HCT116 (cell line): Measurements from ENCODE around the gene POLE. TPM values are rescaled to one million over a fixed set of nuclear protein-coding genes. Genes with fewer than 3 reads are reported as not detected.

Experiments
- ATAC-seq: fragments of 200-7000 bp; cut with Tn5 transposase; 2 replicates; pipeline ENCODE4 v1.9.1; 2020; ENCODE audit warnings: mild to moderate bottlenecking, moderate library complexity
- BruUV-seq: library from RNA; stranded (reverse); fragments of 400-500 nt; replicated peaks from 2 replicates; lab custom pipeline; 2021; lab: Mats Ljungman, UMichigan
- CTCF ChIA-PET: fragments of 300-600 bp; sonication (Branson Sonifier 250); formaldehyde crosslinking; loops from one replicate; lab custom pipeline; 2021; ENCODE audit warnings: antibody characterized with exemption; lab: Charles Lee
- POLR2A ChIA-PET: fragments of 300-600, 350-600 bp; sonication (Branson Sonifier 250); formaldehyde crosslinking; loops from one replicate; lab custom pipeline; 2021; ENCODE audit warnings: antibody characterized with exemption; lab: Charles Lee
- RAD21 ChIA-PET, 2 experiments: fragments of 300-600 bp; sonication (Branson Sonifier 250); formaldehyde crosslinking; loops; one replicate each; lab custom pipeline; 2023; ENCODE audit warnings: low total read pairs in 2 of 2; ENCODE audit not compliant: uncharacterized antibody in 2 of 2, unreplicated experiment in 2 of 2, low non-redundant PET in 1 of 2; lab: Charles Lee
- DNase-seq: peaks from one replicate; pipeline ENCODE4 v3.0.0-alpha.2; 2010; ENCODE audit warnings: low read depth, low spot score
- H2AFZ ChIP-seq: fragments of 200-600 bp; shearing (Covaris generic), sonication (generic); 2 replicates; pipeline ENCODE4 v1.6.1; 2017; ENCODE audit warnings: low read depth, mixed run types, mixed read lengths, antibody characterized with exemption, low read length; ENCODE audit not compliant: poor library complexity, severe bottlenecking
- H3K27ac ChIP-seq: 2 replicates; pipeline ENCODE4 v1.5.1; 2012; ENCODE audit warnings: low read depth, low read length
- H3K27me3 ChIP-seq: fragments of 200-600 bp; sonication (generic); 2 replicates; pipeline ENCODE4 v1.6.1; 2016; ENCODE audit warnings: mixed run types, low read length, mixed read lengths; ENCODE audit not compliant: insufficient read depth
- H3K36me3 ChIP-seq, 2 experiments: fragments of 200-500 bp in 1 of 2; fragments of 200-600 bp in 1 of 2; sonication (Bioruptor generic) in 1 of 2; sonication (generic) in 1 of 2; 2 replicates each; pipeline versions ENCODE4 v1.5.1 to v1.6.1; 2014 to 2016; ENCODE audit warnings: low read length in 2 of 2, inconsistent platforms in 1 of 2, mixed read lengths in 1 of 2, mixed run types in 1 of 2; ENCODE audit not compliant: insufficient read depth in 2 of 2, control insufficient read depth in 1 of 2
- H3K4me1 ChIP-seq, 2 experiments: fragments of 200-600 bp in 1 of 2; sonication (generic) in 1 of 2; 2 replicates each; pipeline versions ENCODE4 v1.5.1 to v1.6.1; 2012 to 2017; ENCODE audit warnings: low read length in 2 of 2, inconsistent platforms in 1 of 2, mild to moderate bottlenecking in 1 of 2, mixed read lengths in 1 of 2, mixed run types in 1 of 2, moderate library complexity in 1 of 2; ENCODE audit not compliant: insufficient read depth in 2 of 2, control insufficient read depth in 1 of 2
- H3K4me2 ChIP-seq: fragments of 200-600 bp; sonication (generic); 2 replicates; pipeline ENCODE4 v1.6.1; 2017; ENCODE audit warnings: mixed run types, low read length, mixed read lengths
- H3K4me3 ChIP-seq, 2 experiments: fragments of 200-600 bp in 1 of 2; sonication (generic) in 1 of 2; replicated peaks in 1 of 2; 2 replicates each; pipeline ENCODE4 v1.5.1; 2011 to 2016; ENCODE audit warnings: low read length in 2 of 2, control low read depth in 1 of 2, low read depth in 1 of 2, mild to moderate bottlenecking in 1 of 2, mixed read lengths in 1 of 2, mixed run types in 1 of 2
- H3K79me2 ChIP-seq: fragments of 200-600 bp; sonication (generic); 2 replicates; pipeline ENCODE4 v1.6.1; 2017; ENCODE audit warnings: mild to moderate bottlenecking, mixed run types, low read length, moderate library complexity, mixed read lengths; ENCODE audit not compliant: insufficient read depth
- H3K9ac ChIP-seq: fragments of 200-600 bp; sonication (generic); 2 replicates; pipeline ENCODE4 v1.6.1; 2016; ENCODE audit warnings: low read length, mixed read lengths
- H3K9me2 ChIP-seq: fragments of 200-600 bp; sonication (generic), shearing (Covaris generic); 2 replicates; pipeline ENCODE4 v1.6.1; 2017; ENCODE audit warnings: mixed run types, mild to moderate bottlenecking, moderate library complexity; ENCODE audit not compliant: insufficient read depth
- H3K9me3 ChIP-seq, 2 experiments: fragments of 200-500 bp in 1 of 2; fragments of 200-600 bp in 1 of 2; sonication (Bioruptor generic) in 1 of 2; sonication (generic) in 1 of 2; 2 replicates each; pipeline ENCODE4 v1.6.1; 2014 to 2017; ENCODE audit warnings: low read length in 2 of 2, mixed read lengths in 2 of 2, inconsistent platforms in 1 of 2, low read depth in 1 of 2, mild to moderate bottlenecking in 1 of 2, mixed run types in 1 of 2, moderate library complexity in 1 of 2; ENCODE audit not compliant: control insufficient read depth in 1 of 2, insufficient read depth in 1 of 2
- H4K20me1 ChIP-seq: fragments of 200-600 bp; sonication (generic), shearing (Covaris generic); 2 replicates; pipeline ENCODE4 v1.6.1; 2017; ENCODE audit warnings: mixed run types, mild to moderate bottlenecking, moderate library complexity; ENCODE audit not compliant: insufficient read depth
- CEBPB ChIP-seq: IDR thresholded peaks from 2 replicates; pipeline ENCODE4 v1.6.1; 2012; ENCODE audit warnings: low read depth
- ELF1 ChIP-seq: IDR thresholded peaks from 2 replicates; pipeline ENCODE4 v1.6.1; 2012; ENCODE audit warnings: low read depth, borderline replicate concordance
- EZH2phosphoT487 ChIP-seq: fragments of 200-600 bp; IDR thresholded peaks from 2 replicates; pipeline ENCODE4 v1.6.1; 2018; ENCODE audit warnings: antibody characterized with exemption, borderline replicate concordance
- FOSL1 ChIP-seq: IDR thresholded peaks from 2 replicates; pipeline ENCODE4 v1.6.1; 2012; ENCODE audit warnings: low read depth
- JUND ChIP-seq: IDR thresholded peaks from 2 replicates; pipeline ENCODE4 v1.6.1; 2012
- POLR2A ChIP-seq: IDR thresholded peaks from 2 replicates; pipeline ENCODE4 v1.7.0; 2011; ENCODE audit warnings: borderline replicate concordance; ENCODE audit not compliant: insufficient read depth, insufficient read length; ENCODE audit errors: extremely low read depth
- POLR2AphosphoS5 ChIP-seq: IDR thresholded peaks from 2 replicates; pipeline ENCODE4 v1.6.1; 2011; ENCODE audit warnings: mild to moderate bottlenecking, low read depth, low read length, moderate library complexity
- REST ChIP-seq: IDR thresholded peaks from 2 replicates; pipeline ENCODE4 v1.6.1; 2012; ENCODE audit warnings: low read depth
- SRF ChIP-seq: IDR thresholded peaks from 2 replicates; pipeline ENCODE4 v1.6.1; 2012; ENCODE audit warnings: low read depth
- TCF7L2 ChIP-seq: IDR thresholded peaks from 2 replicates; pipeline ENCODE4 v1.7.0; 2011; ENCODE audit warnings: borderline replicate concordance, inconsistent platforms; ENCODE audit not compliant: insufficient read depth, insufficient read length; ENCODE audit errors: extremely low read depth
- ZNF274 ChIP-seq: fragments of 200-500 bp; sonication (Bioruptor generic); IDR thresholded peaks from 2 replicates; pipeline ENCODE4 v1.6.1; 2014; ENCODE audit warnings: mild to moderate bottlenecking, low read depth, low read length, inconsistent platforms
- intact Hi-C: fragments of 100-400 bp; cut with micrococcal nuclease; formaldehyde crosslinking; loops from 2 replicates; pipeline ENCODE4 v1.10.0; 2022
- total RNA-seq: library from RNA; stranded (reverse); gene quantifications from one replicate; pipeline ENCODE4 v1.2.1, GENCODE V29; 2021; ENCODE audit not compliant: unreplicated experiment
- TF ChIP-seq, protein P1 (sequence below): IDR thresholded peaks from 2 replicates; pipeline ENCODE4 v1.6.1; 2011; ENCODE audit warnings: mild to moderate bottlenecking, low read length, moderate library complexity; ENCODE audit not compliant: insufficient replicate concordance; ENCODE audit errors: extremely low read depth
- TF ChIP-seq, protein P2 (sequence below), 3 experiments: fragments of 200-600 bp in 1 of 3; sonication (generic) in 1 of 3; IDR thresholded peaks in 2 of 3; conservative IDR thresholded peaks in 1 of 3; 2 replicates each; pipeline ENCODE4 v1.5.1; 2012 to 2017; ENCODE audit warnings: low read depth in 2 of 3, low read length in 2 of 3, antibody characterized with exemption in 1 of 3, borderline replicate concordance in 1 of 3, control low read depth in 1 of 3, mild to moderate bottlenecking in 1 of 3, mixed read lengths in 1 of 3, mixed run types in 1 of 3, moderate library complexity in 1 of 3; ENCODE audit not compliant: insufficient read depth in 1 of 3

The POLE gene
- total RNA-seq, 1 experiment from 2014 or later: 128 TPM

- POLR2A ChIA-PET: no interaction called here
- peaks cover 24 to 33% of the 10 kb centered on the region in 2 experiments; a peak in 3 of 4 replicates for H3K36me3 ChIP-seq
Measured at GRCh38 chr12:132718644-132719043, 31.5 kb upstream of the POLE start.

More at GRCh38 chr12:132718644-132719043, 31.5 kb upstream of the POLE start:
- BruUV-seq: no TSS peak
- Histone ChIP-seq H3K9me2 (no peaks in the 10 kb centered on the region), H2AFZ (no peak overlapping the region), H3K9ac (no peak overlapping the region), H3K27ac (no peak overlapping the region; the same call in 1 of the 2 replicates), H4K20me1 (peaks cover 3% of the 10 kb centered on the region; the same call in 1 of the 2 replicates), H3K4me2 (no peak overlapping the region), H3K4me1 (no peaks in the 10 kb centered on the region), H3K4me3 (no peak overlapping the region), H3K27me3 (no peaks in the 10 kb centered on the region), H3K79me2 (peaks cover 36% of the 10 kb centered on the region), H3K9me3 (no peaks in the 10 kb centered on the region)
- no peak for TF ChIP-seq ELF1
- no peak for TF ChIP-seq EZH2phosphoT487
- TF ChIP-seq, protein P1, sequence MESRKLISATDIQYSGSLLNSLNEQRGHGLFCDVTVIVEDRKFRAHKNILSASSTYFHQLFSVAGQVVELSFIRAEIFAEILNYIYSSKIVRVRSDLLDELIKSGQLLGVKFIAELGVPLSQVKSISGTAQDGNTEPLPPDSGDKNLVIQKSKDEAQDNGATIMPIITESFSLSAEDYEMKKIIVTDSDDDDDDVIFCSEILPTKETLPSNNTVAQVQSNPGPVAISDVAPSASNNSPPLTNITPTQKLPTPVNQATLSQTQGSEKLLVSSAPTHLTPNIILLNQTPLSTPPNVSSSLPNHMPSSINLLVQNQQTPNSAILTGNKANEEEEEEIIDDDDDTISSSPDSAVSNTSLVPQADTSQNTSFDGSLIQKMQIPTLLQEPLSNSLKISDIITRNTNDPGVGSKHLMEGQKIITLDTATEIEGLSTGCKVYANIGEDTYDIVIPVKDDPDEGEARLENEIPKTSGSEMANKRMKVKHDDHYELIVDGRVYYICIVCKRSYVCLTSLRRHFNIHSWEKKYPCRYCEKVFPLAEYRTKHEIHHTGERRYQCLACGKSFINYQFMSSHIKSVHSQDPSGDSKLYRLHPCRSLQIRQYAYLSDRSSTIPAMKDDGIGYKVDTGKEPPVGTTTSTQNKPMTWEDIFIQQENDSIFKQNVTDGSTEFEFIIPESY: no peak
- no peak for TF ChIP-seq JUND
- TF ChIP-seq POLR2A: no peak
- TF ChIP-seq ZNF274: no peak
- no peak for TF ChIP-seq CEBPB
- TF ChIP-seq POLR2AphosphoS5: no peak
- no peak for TF ChIP-seq FOSL1
- TF ChIP-seq REST: no peak
- no peak for TF ChIP-seq TCF7L2
- no peak for TF ChIP-seq SRF
- TF ChIP-seq, protein P2, sequence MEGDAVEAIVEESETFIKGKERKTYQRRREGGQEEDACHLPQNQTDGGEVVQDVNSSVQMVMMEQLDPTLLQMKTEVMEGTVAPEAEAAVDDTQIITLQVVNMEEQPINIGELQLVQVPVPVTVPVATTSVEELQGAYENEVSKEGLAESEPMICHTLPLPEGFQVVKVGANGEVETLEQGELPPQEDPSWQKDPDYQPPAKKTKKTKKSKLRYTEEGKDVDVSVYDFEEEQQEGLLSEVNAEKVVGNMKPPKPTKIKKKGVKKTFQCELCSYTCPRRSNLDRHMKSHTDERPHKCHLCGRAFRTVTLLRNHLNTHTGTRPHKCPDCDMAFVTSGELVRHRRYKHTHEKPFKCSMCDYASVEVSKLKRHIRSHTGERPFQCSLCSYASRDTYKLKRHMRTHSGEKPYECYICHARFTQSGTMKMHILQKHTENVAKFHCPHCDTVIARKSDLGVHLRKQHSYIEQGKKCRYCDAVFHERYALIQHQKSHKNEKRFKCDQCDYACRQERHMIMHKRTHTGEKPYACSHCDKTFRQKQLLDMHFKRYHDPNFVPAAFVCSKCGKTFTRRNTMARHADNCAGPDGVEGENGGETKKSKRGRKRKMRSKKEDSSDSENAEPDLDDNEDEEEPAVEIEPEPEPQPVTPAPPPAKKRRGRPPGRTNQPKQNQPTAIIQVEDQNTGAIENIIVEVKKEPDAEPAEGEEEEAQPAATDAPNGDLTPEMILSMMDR (IDR thresholded peaks at IDR 0.05 in 2 of 3, conservative IDR thresholded peaks at IDR 0.05 in 1 of 3; ENCODE audit: borderline replicate concordance in 1 of 3, insufficient read depth in 1 of 3, low read depth in 2 of 3, low read length in 2 of 3): no peak
- intact Hi-C loops: no loop called here
- DNase-seq (no peak), ATAC-seq (no peak)
- RAD21 ChIA-PET: no interaction called here
- CTCF ChIA-PET: no interaction called here
